Brain microvascular endothelial cell (primary cell): ENCODE data around the gene LGALSL.

ENCODE experiments used
- DNase-seq: peaks from one replicate; pipeline ENCODE4 v3.0.0-alpha.2; 2020
- H3K27ac ChIP-seq: fragments of 250-450 bp; sonication (Bioruptor Pico); 2 replicates; pipeline ENCODE4 v1.5.1; 2020; ENCODE audit warnings: mild to moderate bottlenecking, moderate library complexity
- H3K27me3 ChIP-seq: fragments of 250-450 bp; sonication (Bioruptor Pico); replicated peaks from 2 replicates; pipeline ENCODE4 v1.5.1; 2020; ENCODE audit warnings: mild to moderate bottlenecking
- H3K36me3 ChIP-seq: fragments of 250-450 bp; sonication (Bioruptor Pico); replicated peaks from 2 replicates; pipeline ENCODE4 v1.5.1; 2020; ENCODE audit warnings: mild to moderate bottlenecking
- H3K4me3 ChIP-seq: 2 replicates; pipeline ENCODE4 v1.5.1; 2011; ENCODE audit warnings: low read depth, mild to moderate bottlenecking, control low read depth, low read length, moderate library complexity
- in situ Hi-C: cut with HindIII; loops from 2 replicates; pipeline ENCODE4 v1.10.0; 2017; ENCODE audit warnings: low sequenced_read_pairs, low pct_ligation_motif_present
- TF ChIP-seq, protein P1 (sequence below): IDR thresholded peaks from 2 replicates; pipeline ENCODE4 v1.5.1; 2011; ENCODE audit warnings: low read depth, mild to moderate bottlenecking, moderate library complexity, low read length, control low read depth, inconsistent platforms; ENCODE audit errors: missing control alignments

The LGALSL gene

DNA sequence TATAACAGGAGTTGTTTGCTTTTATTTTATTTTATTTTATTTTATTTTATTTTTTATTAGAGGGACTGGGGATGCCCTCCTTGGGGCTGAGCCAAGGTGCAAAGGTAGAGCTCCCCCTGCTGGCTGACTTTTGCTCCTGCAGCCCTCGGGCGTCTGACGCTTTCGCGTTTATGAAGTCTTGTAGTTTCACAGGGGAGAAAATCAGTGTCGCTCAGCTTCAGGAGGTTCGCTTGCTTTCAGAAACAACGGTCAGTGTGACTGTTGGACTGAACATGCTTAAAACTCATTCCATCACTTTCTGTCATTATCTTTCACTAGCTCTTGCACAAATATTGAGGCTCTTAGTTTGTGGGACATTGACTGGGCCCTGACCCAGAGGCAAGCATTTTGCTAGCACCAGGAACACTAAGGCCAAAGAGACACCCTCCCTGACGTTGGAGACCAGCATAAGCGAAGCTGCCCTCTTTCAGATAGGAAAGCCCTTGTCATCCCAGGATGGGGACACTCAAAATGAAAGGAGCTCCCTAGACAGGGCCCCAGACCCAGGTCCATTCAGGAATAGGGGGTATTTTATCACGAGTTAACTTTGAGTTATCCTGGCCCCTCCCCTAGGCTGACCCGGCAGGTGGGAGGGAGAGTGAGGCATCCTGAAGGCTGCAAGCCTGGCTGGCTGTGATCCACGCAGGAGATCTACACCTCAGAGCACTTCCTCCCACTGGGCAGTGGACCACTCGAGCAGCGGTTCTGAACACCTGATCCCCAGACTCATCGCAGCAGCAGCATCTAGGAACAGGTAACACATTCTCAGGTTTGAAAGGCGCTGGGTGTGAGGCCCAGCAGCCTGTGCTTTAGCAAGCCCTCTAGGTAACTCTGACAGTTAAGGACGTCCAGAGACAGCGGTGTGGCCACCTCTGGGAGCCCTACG is 34.4 kb downstream of the LGALSL start:
- peak; percentile 33 for DNase-seq
- Histone ChIP-seq H3K4me3 (no peak overlapping the region), H3K27me3 (peaks cover 14% of the 10 kb centered on the region), H3K27ac (no peak overlapping the region), H3K36me3 (no peaks in the 10 kb centered on the region)
- TF ChIP-seq, protein P1, sequence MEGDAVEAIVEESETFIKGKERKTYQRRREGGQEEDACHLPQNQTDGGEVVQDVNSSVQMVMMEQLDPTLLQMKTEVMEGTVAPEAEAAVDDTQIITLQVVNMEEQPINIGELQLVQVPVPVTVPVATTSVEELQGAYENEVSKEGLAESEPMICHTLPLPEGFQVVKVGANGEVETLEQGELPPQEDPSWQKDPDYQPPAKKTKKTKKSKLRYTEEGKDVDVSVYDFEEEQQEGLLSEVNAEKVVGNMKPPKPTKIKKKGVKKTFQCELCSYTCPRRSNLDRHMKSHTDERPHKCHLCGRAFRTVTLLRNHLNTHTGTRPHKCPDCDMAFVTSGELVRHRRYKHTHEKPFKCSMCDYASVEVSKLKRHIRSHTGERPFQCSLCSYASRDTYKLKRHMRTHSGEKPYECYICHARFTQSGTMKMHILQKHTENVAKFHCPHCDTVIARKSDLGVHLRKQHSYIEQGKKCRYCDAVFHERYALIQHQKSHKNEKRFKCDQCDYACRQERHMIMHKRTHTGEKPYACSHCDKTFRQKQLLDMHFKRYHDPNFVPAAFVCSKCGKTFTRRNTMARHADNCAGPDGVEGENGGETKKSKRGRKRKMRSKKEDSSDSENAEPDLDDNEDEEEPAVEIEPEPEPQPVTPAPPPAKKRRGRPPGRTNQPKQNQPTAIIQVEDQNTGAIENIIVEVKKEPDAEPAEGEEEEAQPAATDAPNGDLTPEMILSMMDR = peak; percentile 95
- in situ Hi-C loops = loop anchor here (25.0 kb wide), 1 partner anchor 426 kb away; no protein-coding TSS in a partner anchor

DNA sequence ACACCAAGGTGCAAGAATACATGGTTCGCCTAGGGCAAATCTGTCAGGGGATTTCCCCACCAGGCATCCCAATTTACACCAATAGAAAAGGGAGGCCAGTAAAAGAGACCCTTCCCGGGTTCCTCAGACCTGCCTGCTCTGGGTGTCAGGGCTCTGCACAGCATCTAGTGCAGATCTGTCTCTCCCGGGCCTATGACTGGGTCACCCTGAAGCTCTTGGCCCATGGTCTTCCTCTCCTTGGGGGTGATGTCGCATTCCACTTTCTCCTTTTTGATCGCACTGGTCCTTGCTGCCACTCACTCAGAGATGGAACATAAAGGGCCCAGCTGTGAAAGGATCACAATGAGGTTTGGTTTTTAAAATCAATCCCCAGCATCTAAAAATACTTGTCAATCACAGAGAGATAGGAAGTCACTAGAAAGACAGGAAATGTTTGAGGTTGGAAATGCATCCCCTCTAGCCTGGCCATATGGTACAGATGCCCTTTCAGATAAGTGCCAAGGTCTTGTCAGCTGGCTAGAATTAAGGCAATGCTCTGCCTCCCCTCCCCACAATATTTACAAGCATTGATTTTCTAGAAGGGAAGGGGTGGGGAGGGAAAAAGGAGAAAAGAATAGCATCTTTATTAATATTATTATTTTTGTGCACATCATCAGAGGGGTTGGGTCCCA is 35.3 kb downstream of the LGALSL start:
- TF ChIP-seq, protein P1 = no peak
- in situ Hi-C loops = loop anchor here (25.0 kb wide), 1 partner anchor 427 kb away; no protein-coding TSS in a partner anchor
- H3K4me3 ChIP-seq = no peak overlapping the region
- no peak overlapping the region for H3K27ac ChIP-seq
- peaks cover 14% of the 10 kb centered on the region for H3K27me3 ChIP-seq
- no peaks in the 10 kb centered on the region for H3K36me3 ChIP-seq
- no peak for DNase-seq

DNA sequence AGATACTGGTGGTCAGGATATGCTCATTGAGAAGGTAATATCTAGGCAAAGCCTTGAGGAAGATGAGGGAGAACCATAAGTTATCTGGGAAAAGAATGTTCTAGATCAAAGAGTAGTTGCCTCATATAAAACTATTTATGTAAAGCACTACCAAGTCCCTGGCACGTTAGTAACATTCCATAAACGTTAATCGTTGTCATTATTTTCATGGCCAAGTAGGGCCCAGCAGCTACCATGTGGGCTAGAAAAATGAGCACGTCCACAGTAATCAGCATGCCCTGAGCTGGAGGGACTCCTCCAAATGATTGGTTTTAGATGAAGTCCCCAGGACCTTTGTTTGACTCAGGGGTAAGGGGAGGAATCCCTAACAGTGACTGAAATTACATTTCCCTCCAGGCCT is 37.5 kb downstream of the LGALSL start:
- DNase-seq = peak; percentile 9
- Histone ChIP-seq H3K36me3 (no peaks in the 10 kb centered on the region), H3K27ac (no peak overlapping the region), H3K4me3 (no peak overlapping the region), H3K27me3 (peaks cover 6% of the 10 kb centered on the region)
- in situ Hi-C loops = loop anchor here (25.0 kb wide), 1 partner anchor 429 kb away; no protein-coding TSS in a partner anchor
- TF ChIP-seq, protein P1 = no peak

DNA sequence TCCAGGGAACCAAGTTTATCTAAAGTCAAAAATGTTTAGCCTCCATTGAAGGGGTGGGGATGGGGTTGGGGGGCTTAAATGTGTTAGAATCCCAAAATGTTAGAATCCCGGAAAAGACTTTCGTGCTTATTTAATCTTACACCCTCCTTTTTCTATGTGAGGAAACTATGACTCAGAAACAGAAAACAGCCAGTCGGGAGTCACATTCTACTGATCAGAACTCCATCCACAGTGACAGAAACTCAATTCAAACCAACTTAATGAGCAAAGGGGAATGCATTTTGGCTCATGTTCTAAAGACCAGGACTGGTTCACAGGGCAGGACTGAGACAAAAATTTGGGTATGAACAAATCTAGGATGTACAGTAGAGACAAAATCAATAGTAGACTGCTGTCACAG is 38.3 kb downstream of the LGALSL start:
- DNase-seq = no peak
- H3K4me3 ChIP-seq = no peak overlapping the region
- no peaks in the 10 kb centered on the region for H3K36me3 ChIP-seq
- TF ChIP-seq, protein P1 = no peak
- in situ Hi-C loops = loop anchor here (25.0 kb wide), 1 partner anchor 430 kb away; no protein-coding TSS in a partner anchor
- no peak overlapping the region for H3K27ac ChIP-seq
- H3K27me3 ChIP-seq = peaks cover 3% of the 10 kb centered on the region

DNA sequence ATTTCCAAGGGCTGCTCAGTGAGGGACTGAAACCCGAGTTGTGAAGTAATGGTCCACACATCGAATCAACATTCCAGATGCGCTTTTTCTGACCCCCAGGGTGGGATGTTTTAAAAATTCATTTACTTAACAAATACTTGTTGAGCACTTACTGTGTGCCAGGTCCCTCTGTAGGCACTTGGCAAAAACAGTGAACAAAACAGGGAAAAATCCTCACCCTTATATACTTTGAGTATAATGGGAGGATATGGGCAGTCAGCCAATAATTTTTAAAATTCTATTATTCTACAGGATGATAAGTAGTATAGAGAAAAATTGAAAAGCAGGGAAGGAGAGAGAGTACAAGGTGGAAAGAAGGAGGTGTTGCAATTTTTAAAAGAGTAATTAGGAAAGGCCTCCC is 38.9 kb downstream of the LGALSL start:
- in situ Hi-C loops = loop anchor here (25.0 kb wide), 1 partner anchor 431 kb away; no protein-coding TSS in a partner anchor
- H3K27me3 ChIP-seq = no peaks in the 10 kb centered on the region
- no peak overlapping the region for H3K27ac ChIP-seq
- DNase-seq = no peak
- no peak overlapping the region for H3K4me3 ChIP-seq
- no peaks in the 10 kb centered on the region for H3K36me3 ChIP-seq
- TF ChIP-seq, protein P1 = no peak
